ENCODE measurements around the gene PGAP6. TPM values are rescaled to one million over a fixed set of nuclear protein-coding genes. Genes with fewer than 3 reads are reported as not detected.

The PGAP6 gene
- total RNA-seq, 1 donor: 54.3 TPM

DNA sequence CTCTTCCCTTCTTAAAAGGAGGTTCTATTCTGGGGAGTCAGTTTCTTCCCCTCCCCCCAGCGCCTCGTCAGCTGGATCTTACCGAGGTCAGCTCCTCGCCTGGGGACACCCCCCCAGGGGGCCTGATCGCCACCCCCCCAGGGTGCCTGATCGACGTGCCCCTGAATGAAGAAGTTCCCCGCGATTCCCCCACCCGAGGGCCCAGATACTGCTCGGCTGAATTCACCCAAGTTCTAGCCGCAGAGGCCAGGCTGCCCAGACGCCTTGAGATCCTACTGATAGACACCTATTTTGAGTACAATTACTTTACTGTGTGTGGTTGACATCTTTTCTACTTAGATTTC, 45.1 kb upstream of the PGAP6 start:
- Histone ChIP-seq H3K9me3 (ENCODE audit: low read depth, low read length) (no peaks in the 10 kb centered on the region), H4K20me1 (ENCODE audit: insufficient read depth, low read length) (peaks cover 27% of the 10 kb centered on the region), H3K4me2 (ENCODE audit: insufficient read depth, low read length) (peak overlapping the region; percentile 91), H3K4me3 (ENCODE audit: insufficient read depth, low read length) (peak overlapping the region; percentile 86), H3K36me3 (ENCODE audit: insufficient read depth, low read length) (no peaks in the 10 kb centered on the region), H3K4me1 (ENCODE audit: insufficient read depth, low read length) (peaks cover 30% of the 10 kb centered on the region), H3K27me3 (ENCODE audit: insufficient read depth, low read length) (no peaks in the 10 kb centered on the region), H3K27ac (ENCODE audit: low read depth, low read length) (peak overlapping the region; percentile 37), H3K79me2 (ENCODE audit: insufficient read depth, low read length) (peaks cover 51% of the 10 kb centered on the region), H2AFZ (ENCODE audit: low read length) (no peak overlapping the region)
- TF ChIP-seq, protein P1, sequence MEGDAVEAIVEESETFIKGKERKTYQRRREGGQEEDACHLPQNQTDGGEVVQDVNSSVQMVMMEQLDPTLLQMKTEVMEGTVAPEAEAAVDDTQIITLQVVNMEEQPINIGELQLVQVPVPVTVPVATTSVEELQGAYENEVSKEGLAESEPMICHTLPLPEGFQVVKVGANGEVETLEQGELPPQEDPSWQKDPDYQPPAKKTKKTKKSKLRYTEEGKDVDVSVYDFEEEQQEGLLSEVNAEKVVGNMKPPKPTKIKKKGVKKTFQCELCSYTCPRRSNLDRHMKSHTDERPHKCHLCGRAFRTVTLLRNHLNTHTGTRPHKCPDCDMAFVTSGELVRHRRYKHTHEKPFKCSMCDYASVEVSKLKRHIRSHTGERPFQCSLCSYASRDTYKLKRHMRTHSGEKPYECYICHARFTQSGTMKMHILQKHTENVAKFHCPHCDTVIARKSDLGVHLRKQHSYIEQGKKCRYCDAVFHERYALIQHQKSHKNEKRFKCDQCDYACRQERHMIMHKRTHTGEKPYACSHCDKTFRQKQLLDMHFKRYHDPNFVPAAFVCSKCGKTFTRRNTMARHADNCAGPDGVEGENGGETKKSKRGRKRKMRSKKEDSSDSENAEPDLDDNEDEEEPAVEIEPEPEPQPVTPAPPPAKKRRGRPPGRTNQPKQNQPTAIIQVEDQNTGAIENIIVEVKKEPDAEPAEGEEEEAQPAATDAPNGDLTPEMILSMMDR (IDR thresholded peaks at IDR 0.05; ENCODE audit: extremely low read depth, low read depth, low read length): no peak
- no peak for DNase-seq (ENCODE audit: insufficient read length, low spot score, missing footprints)

- H3K79me2 ChIP-seq (ENCODE audit: insufficient read depth, low read length): peaks cover 49% of the 10 kb centered on the region
- H3K4me1 ChIP-seq (ENCODE audit: insufficient read depth, low read length): peaks cover 30% of the 10 kb centered on the region
- peak overlapping the region; percentile 86 for H3K4me3 ChIP-seq (ENCODE audit: insufficient read depth, low read length)
- TF ChIP-seq, protein P1 (IDR thresholded peaks at IDR 0.05; ENCODE audit: extremely low read depth, low read depth, low read length): no peak
- H3K27ac ChIP-seq (ENCODE audit: low read depth, low read length): peak overlapping the region; percentile 37
- peak overlapping the region; percentile 91 for H3K4me2 ChIP-seq (ENCODE audit: insufficient read depth, low read length)
- H3K36me3 ChIP-seq (ENCODE audit: insufficient read depth, low read length): no peaks in the 10 kb centered on the region
- no peaks in the 10 kb centered on the region for H3K27me3 ChIP-seq (ENCODE audit: insufficient read depth, low read length)
- H4K20me1 ChIP-seq (ENCODE audit: insufficient read depth, low read length): peaks cover 27% of the 10 kb centered on the region
- H2AFZ ChIP-seq (ENCODE audit: low read length): no peak overlapping the region
- H3K9me3 ChIP-seq (ENCODE audit: low read depth, low read length): no peaks in the 10 kb centered on the region
- DNase-seq (ENCODE audit: insufficient read length, low spot score, missing footprints): peak; percentile 90
Observed at GRCh38 chr16:426115-426905, 44.5 kb upstream of the PGAP6 start.

GRCh38 chr16:425740-426114, 43.9 kb upstream of the PGAP6 start:
- Histone ChIP-seq H3K4me1 (ENCODE audit: insufficient read depth, low read length) (peaks cover 30% of the 10 kb centered on the region), H3K36me3 (ENCODE audit: insufficient read depth, low read length) (no peaks in the 10 kb centered on the region), H3K4me3 (ENCODE audit: insufficient read depth, low read length) (peak overlapping the region; percentile 86), H2AFZ (ENCODE audit: low read length) (no peak overlapping the region), H3K27ac (ENCODE audit: low read depth, low read length) (peak overlapping the region; percentile 91), H3K27me3 (ENCODE audit: insufficient read depth, low read length) (no peaks in the 10 kb centered on the region), H3K9me3 (ENCODE audit: low read depth, low read length) (no peaks in the 10 kb centered on the region), H3K4me2 (ENCODE audit: insufficient read depth, low read length) (peak overlapping the region; percentile 84), H4K20me1 (ENCODE audit: insufficient read depth, low read length) (peaks cover 27% of the 10 kb centered on the region), H3K79me2 (ENCODE audit: insufficient read depth, low read length) (peaks cover 43% of the 10 kb centered on the region)
- DNase-seq (ENCODE audit: insufficient read length, low spot score, missing footprints): no peak
- TF ChIP-seq, protein P1 (IDR thresholded peaks at IDR 0.05; ENCODE audit: extremely low read depth, low read depth, low read length): no peak

- TF ChIP-seq, protein P1 (IDR thresholded peaks at IDR 0.05; ENCODE audit: extremely low read depth, low read depth, low read length): no peak
- Histone ChIP-seq H3K79me2 (ENCODE audit: insufficient read depth, low read length) (peaks cover 39% of the 10 kb centered on the region), H3K4me2 (ENCODE audit: insufficient read depth, low read length) (peak within 1 kb of the TSS; percentile 91), H4K20me1 (ENCODE audit: insufficient read depth, low read length) (peaks cover 27% of the 10 kb centered on the region), H3K36me3 (ENCODE audit: insufficient read depth, low read length) (no peaks in the 10 kb centered on the region), H3K27me3 (ENCODE audit: insufficient read depth, low read length) (no peaks in the 10 kb centered on the region), H3K27ac (ENCODE audit: low read depth, low read length) (peak within 1 kb of the TSS; percentile 91), H3K9me3 (ENCODE audit: low read depth, low read length) (no peaks in the 10 kb centered on the region), H2AFZ (ENCODE audit: low read length) (peak within 1 kb of the TSS; percentile 89), H3K4me3 (ENCODE audit: insufficient read depth, low read length) (peak within 1 kb of the TSS; percentile 86), H3K4me1 (ENCODE audit: insufficient read depth, low read length) (peaks cover 30% of the 10 kb centered on the region)
- DNase-seq (ENCODE audit: insufficient read length, low spot score, missing footprints): peak; percentile 98
Observed at GRCh38 chr16:425082-425718, 43.4 kb upstream of the PGAP6 start, which contains the start of gene RAB11FIP3. TSS of gene RAB11FIP3 (plus strand) at chr16:425649. CDS start at chr16:426007, 358 bp downstream.
